H1 (cell line): ENCODE data around the gene PLEKHA5. TPM values are rescaled to one million over a fixed set of nuclear protein-coding genes. Genes with fewer than 3 reads are reported as not detected.

ENCODE experiments used
- CTCF ChIA-PET: fragments of 300-600 bp; sonication (Branson Sonifier 250); formaldehyde crosslinking; loops from one replicate; lab custom pipeline; 2021; ENCODE audit not compliant: partially characterized antibody; lab: Charles Lee
- POLR2A ChIA-PET: fragments of 300-600 bp; sonication (Branson Sonifier 250); formaldehyde crosslinking; loops from one replicate; lab custom pipeline; 2021; ENCODE audit warnings: inconsistent platforms; ENCODE audit not compliant: partially characterized antibody; lab: Charles Lee
- DNase-seq, 2 experiments: peaks; one replicate each; pipeline versions ENCODE4 v3.0.0 to v3.0.0-alpha.2; 2010 to 2022; ENCODE audit warnings: low spot score in 2 of 2, low read depth in 1 of 2, mixed read lengths in 1 of 2
- FAIRE-seq: peaks from 2 replicates; lab custom pipeline; 2011; peaks lifted over from hg19 to GRCh38; lab: Jason Lieb, UNC
- H2AFZ ChIP-seq: 2 replicates; pipeline ENCODE4 v1.8.1; 2012; ENCODE audit warnings: low read length, inconsistent platforms
- H2AK5ac ChIP-seq: 2 replicates; pipeline ENCODE4 v1.6.1; 2013; ENCODE audit warnings: low read depth, low read length
- H2BK120ac ChIP-seq: replicated peaks from 2 replicates; pipeline ENCODE3; 2013; ENCODE audit warnings: low read depth, low read length, inconsistent platforms
- H2BK12ac ChIP-seq: 2 replicates; pipeline ENCODE4 v1.6.1; 2013; ENCODE audit warnings: low read depth, low read length
- H2BK15ac ChIP-seq: 2 replicates; pipeline ENCODE4 v1.6.1; 2013; ENCODE audit warnings: low read length
- H2BK20ac ChIP-seq: 2 replicates; pipeline ENCODE4 v1.6.1; 2013; ENCODE audit warnings: low read length
- H2BK5ac ChIP-seq: 2 replicates; pipeline ENCODE4 v1.6.1; 2013; ENCODE audit warnings: low read depth, low read length
- H3K14ac ChIP-seq: 2 replicates; pipeline ENCODE4 v1.6.1; 2013; ENCODE audit warnings: inconsistent platforms; ENCODE audit not compliant: insufficient read length
- H3K18ac ChIP-seq: 2 replicates; pipeline ENCODE4 v1.6.1; 2013; ENCODE audit warnings: low read length; ENCODE audit errors: extremely low read depth
- H3K23ac ChIP-seq: 2 replicates; pipeline ENCODE4 v1.6.1; 2013; ENCODE audit warnings: inconsistent platforms; ENCODE audit not compliant: insufficient read length
- H3K23me2 ChIP-seq: 2 replicates; pipeline ENCODE4 v1.6.1; 2013; ENCODE audit warnings: low read depth, low read length
- H3K27ac ChIP-seq: 2 replicates; pipeline ENCODE4 v1.6.1; 2011; ENCODE audit warnings: low read depth, low read length, inconsistent platforms
- H3K27me3 ChIP-seq, 4 experiments: replicated peaks in 1 of 4; 1 replicate in 1 of 4; 2 replicates in 3 of 4; pipeline versions ENCODE4 v1.6.1 to v1.8.1; 2011 to 2013; ENCODE audit warnings: low read length in 3 of 4, mild to moderate bottlenecking in 3 of 4, inconsistent platforms in 2 of 4, mixed read lengths in 2 of 4, moderate library complexity in 1 of 4; ENCODE audit not compliant: control insufficient read depth in 3 of 4, insufficient read depth in 3 of 4; ENCODE audit errors: extremely low read depth in 1 of 4
- H3K36me3 ChIP-seq, 4 experiments: 2 replicates each; pipeline versions ENCODE4 v1.6.1 to v1.8.1; 2011 to 2013; ENCODE audit warnings: mild to moderate bottlenecking in 4 of 4, low read length in 3 of 4, moderate library complexity in 2 of 4, control low read depth in 1 of 4, inconsistent platforms in 1 of 4; ENCODE audit not compliant: insufficient read depth in 4 of 4, control insufficient read depth in 2 of 4
- H3K4ac ChIP-seq: replicated peaks from 2 replicates; pipeline ENCODE3; 2013; ENCODE audit warnings: low read length, low read depth, mixed read lengths, inconsistent platforms; ENCODE audit not compliant: insufficient read length
- H3K4me1 ChIP-seq, 4 experiments: replicated peaks in 1 of 4; 1 replicate in 1 of 4; 2 replicates in 3 of 4; pipeline versions ENCODE4 v1.6.1 to v1.8.1; 2011 to 2013; ENCODE audit warnings: low read length in 3 of 4, inconsistent platforms in 2 of 4, mixed read lengths in 1 of 4; ENCODE audit not compliant: insufficient read depth in 4 of 4, control insufficient read depth in 3 of 4
- H3K4me2 ChIP-seq, 2 experiments: 2 replicates each; pipeline versions ENCODE4 v1.6.1 to v1.8.1; 2011 to 2013; ENCODE audit warnings: low read depth in 2 of 2, low read length in 2 of 2, control low read depth in 1 of 2, inconsistent platforms in 1 of 2, mild to moderate bottlenecking in 1 of 2; ENCODE audit not compliant: insufficient read depth in 1 of 2
- H3K4me3 ChIP-seq, 4 experiments: fragments of 200-600, 300-600 bp in 1 of 4; sonication (generic), shearing (Covaris generic), sonication (Bioruptor Twin) in 1 of 4; 2 replicates each; pipeline versions ENCODE4 v1.5.1 to v1.8.1; 2011 to 2016; ENCODE audit warnings: low read length in 4 of 4, low read depth in 3 of 4, control low read depth in 2 of 4, inconsistent platforms in 2 of 4, mild to moderate bottlenecking in 2 of 4, mixed read lengths in 1 of 4, moderate library complexity in 1 of 4; ENCODE audit not compliant: insufficient read depth in 2 of 4; ENCODE audit errors: extremely low read depth in 1 of 4
- H3K56ac ChIP-seq: replicated peaks from 2 replicates; pipeline ENCODE3; 2013; ENCODE audit warnings: low read depth, mild to moderate bottlenecking, mixed read lengths, low read length, inconsistent platforms; ENCODE audit not compliant: insufficient read length
- H3K79me1 ChIP-seq: 2 replicates; pipeline ENCODE4 v1.6.1; 2013; ENCODE audit warnings: low read depth, low read length, control low read depth
- H3K79me2 ChIP-seq, 2 experiments: 2 replicates each; pipeline versions ENCODE4 v1.6.1 to v1.8.1; 2012 to 2013; ENCODE audit warnings: low read length in 2 of 2, mild to moderate bottlenecking in 2 of 2, inconsistent platforms in 1 of 2; ENCODE audit not compliant: insufficient read depth in 2 of 2, control insufficient read depth in 1 of 2
- H3K9ac ChIP-seq, 4 experiments: replicated peaks in 1 of 4; 1 replicate in 1 of 4; 2 replicates in 3 of 4; pipeline versions ENCODE4 v1.6.1 to v1.8.1; 2011 to 2013; ENCODE audit warnings: low read depth in 3 of 4, low read length in 3 of 4, control low read depth in 2 of 4, mild to moderate bottlenecking in 2 of 4, moderate library complexity in 2 of 4, inconsistent platforms in 1 of 4; ENCODE audit errors: extremely low read depth in 1 of 4
- H3K9me3 ChIP-seq, 2 experiments: 2 replicates each; pipeline versions ENCODE4 v1.6.1 to v1.8.1; 2012 to 2013; ENCODE audit warnings: mild to moderate bottlenecking in 2 of 2, moderate library complexity in 2 of 2, control low read depth in 1 of 2, inconsistent platforms in 1 of 2, low read depth in 1 of 2, low read length in 1 of 2, mixed read lengths in 1 of 2; ENCODE audit not compliant: insufficient read depth in 2 of 2
- H4K20me1 ChIP-seq, 2 experiments: replicated peaks in 1 of 2; 2 replicates each; pipeline versions ENCODE3 to v1.8.1; 2011 to 2013; ENCODE audit warnings: inconsistent platforms in 2 of 2, low read length in 2 of 2, mild to moderate bottlenecking in 1 of 2; ENCODE audit not compliant: insufficient read depth in 2 of 2, control insufficient read depth in 1 of 2
- H4K5ac ChIP-seq: 2 replicates; pipeline ENCODE4 v1.6.1; 2013; ENCODE audit warnings: low read length, low read depth, mixed read lengths, inconsistent platforms; ENCODE audit not compliant: insufficient read length
- H4K8ac ChIP-seq: 2 replicates; pipeline ENCODE4 v1.8.0; 2013; ENCODE audit warnings: mild to moderate bottlenecking, moderate library complexity, low read length, inconsistent platforms; ENCODE audit not compliant: insufficient read depth; ENCODE audit errors: extremely low read depth
- H4K91ac ChIP-seq: replicated peaks from 2 replicates; pipeline ENCODE3; 2013; ENCODE audit warnings: low read length, mixed read lengths, inconsistent platforms; ENCODE audit not compliant: insufficient read length
- CHD1 ChIP-seq: IDR thresholded peaks from 2 replicates; pipeline ENCODE4 v1.6.1; 2012; ENCODE audit warnings: low read depth, low read length, improper control_type of control experiment
- SRF ChIP-seq: IDR thresholded peaks from 2 replicates; pipeline ENCODE4 v1.6.1; 2011; ENCODE audit warnings: mild to moderate bottlenecking, low read depth, low read length, moderate library complexity
- TEAD4 ChIP-seq: IDR thresholded peaks from 2 replicates; pipeline ENCODE4 v1.6.1; 2012; ENCODE audit warnings: low read depth, low read length, inconsistent platforms, mixed read lengths
- USF2 ChIP-seq: IDR thresholded peaks from 2 replicates; pipeline ENCODE4 v1.6.1; 2011; ENCODE audit warnings: low read length, improper control_type of control experiment
- WGBS, 2 experiments: shearing (Covaris generic) in 1 of 2; methylation state at CpG; one replicate each; pipeline versions ENCODE4 v1.1.6 to v1.1.7; 2013 to 2015; ENCODE audit warnings: low lambda C conversion rate in 2 of 2, mixed read lengths in 2 of 2, inconsistent platforms in 1 of 2, low coverage in 1 of 2, missing lambda C conversion rate in 1 of 2; ENCODE audit not compliant: insufficient replicate concordance in 2 of 2, insufficient coverage in 1 of 2, insufficient read length in 1 of 2; ENCODE audit errors: extremely low coverage in 1 of 2, missing lambda C conversion rate in 1 of 2; 5-methylcytosine and 5-hydroxymethylcytosine counted together
- polyA plus RNA-seq, 7 experiments: library from polyadenylated mRNA; depleted of rRNA in 3 of 7; stranded (reverse) in 5 of 7; unstranded in 2 of 7; fragments of >200 nt in 5 of 7; fragments of 200-250 nt in 2 of 7; gene quantifications; 1 replicate in 5 of 7; 2 replicates in 1 of 7; 4 replicates in 1 of 7; pipeline versions ENCODE4 v1.2.1 to v1.2.3, GENCODE V29; 2011 to 2013; ENCODE audit warnings: missing spikeins in 2 of 7, mixed read lengths in 2 of 7
- total RNA-seq: library from RNA; stranded (reverse); fragmentation: NEBNext Ultra II Directional; extraction: Animal tissue kit (Norgen Biotek cat#: 25700); gene quantifications from 2 replicates; pipeline ENCODE4 v1.2.1, GENCODE V29; 2021

Gene PLEKHA5
- total and polyA plus RNA-seq, 2 of the 8 experiments (the other 6 are each of a cell fraction or from before 2014, with no cell fraction given) = 17.2 to 66.1 TPM

GRCh38 chr12:19220852-19221466, 91.4 kb downstream of the PLEKHA5 start:
- no peak overlapping the region for H3K4me2 ChIP-seq
- 71% methylated on average over 2 of the region's 2 CpGs; no CpG with 5 or more reads in 1 of the 2 experiments for WGBS, 2 experiments
- POLR2A ChIA-PET = no interaction called here

More at GRCh38 chr12:19220852-19221466, 91.4 kb downstream of the PLEKHA5 start:
- no peak overlapping the region for H4K91ac ChIP-seq
- no peak overlapping the region for H3K9ac ChIP-seq
- H2AK5ac ChIP-seq = no peak overlapping the region
- H2AFZ ChIP-seq = no peak overlapping the region
- H2BK15ac ChIP-seq = no peak overlapping the region
- H3K79me2 ChIP-seq = peaks cover 0 to 91% of the 10 kb centered on the region in 2 experiments; a peak in 2 of 4 replicates
- H2BK12ac ChIP-seq = no peak overlapping the region
- no peak overlapping the region for H2BK20ac ChIP-seq
- H3K4me1 ChIP-seq = peaks cover 0 to 4% (median 3%) of the 10 kb centered on the region in 4 experiments; a peak in 4 of 7 replicates
- H3K18ac ChIP-seq = no peak overlapping the region
- no peak overlapping the region for H2BK120ac ChIP-seq
- H3K36me3 ChIP-seq = no peaks in the 10 kb centered on the region
- DNase-seq = no peak
- no peak for FAIRE-seq
- no peaks in the 10 kb centered on the region; the same call in none of the 2 replicates for H3K79me1 ChIP-seq
- TF ChIP-seq TEAD4 (no peak), CHD1 (no peak), USF2 (no peak), SRF (no peak)
- no peak overlapping the region for H4K5ac ChIP-seq
- CTCF ChIA-PET = no interaction called here
- H3K27ac ChIP-seq = no peak overlapping the region
- peaks cover 0 to 6% of the 10 kb centered on the region in 2 experiments for H4K20me1 ChIP-seq
- H3K23ac ChIP-seq = no peak overlapping the region
- H3K14ac ChIP-seq = no peak overlapping the region
- H2BK5ac ChIP-seq = no peak overlapping the region
- no peak overlapping the region for H3K56ac ChIP-seq
- no peaks in the 10 kb centered on the region for H3K9me3 ChIP-seq
- H3K27me3 ChIP-seq = no peaks in the 10 kb centered on the region
- no peak overlapping the region for H3K4ac ChIP-seq
- no peak overlapping the region for H3K4me3 ChIP-seq
- no peak overlapping the region for H4K8ac ChIP-seq
- H3K23me2 ChIP-seq = no peaks in the 10 kb centered on the region
